ENCODE results near the gene CLEC2B.

CLEC2B gene

GRCh38 chr12:9869307-9870161 is at the start of gene CLEC2B:
Gene CLEC2B (minus strand): TSS chr12:9869354.
- peak within 1 kb of the TSS; percentile 55 for H3K27ac ChIP-seq
- peak; percentile 47 for DNase-seq

GRCh38 chr12:9911708-9912107 is 42.6 kb upstream of the CLEC2B start:
- DNase-seq = no peak
- no peak for TF ChIP-seq CTCF (IDR thresholded peaks at IDR 0.05; ENCODE audit: low read depth, low read length, missing control alignments)
- in situ Hi-C loops (cut with HindIII; ENCODE audit: low pct_ligation_motif_present, low sequenced_read_pairs) = no loop called here
- Histone ChIP-seq H3K4me3 (ENCODE audit: low read depth, low read length) (no peak overlapping the region), H3K27ac (no peak overlapping the region), H3K27me3 (replicated peaks) (no peaks in the 10 kb centered on the region), H3K36me3 (replicated peaks) (no peaks in the 10 kb centered on the region)

More at GRCh38 chr12:9869307-9870161, at the start of gene CLEC2B:
- no peaks in the 10 kb centered on the region for H3K36me3 ChIP-seq (replicated peaks)
- H3K27me3 ChIP-seq (replicated peaks) = no peaks in the 10 kb centered on the region
- TF ChIP-seq CTCF (IDR thresholded peaks at IDR 0.05; ENCODE audit: low read depth, low read length, missing control alignments) = no peak
- in situ Hi-C loops (cut with HindIII; ENCODE audit: low pct_ligation_motif_present, low sequenced_read_pairs) = no loop called here
- peak within 1 kb of the TSS; percentile 47 for H3K4me3 ChIP-seq (ENCODE audit: low read depth, low read length)

GRCh38 chr12:9910716-9911421 is 41.7 kb upstream of the CLEC2B start:
- DNase-seq = no peak
- Histone ChIP-seq H3K36me3 (replicated peaks) (no peaks in the 10 kb centered on the region), H3K4me3 (ENCODE audit: low read depth, low read length) (no peak overlapping the region), H3K27ac (no peak overlapping the region), H3K27me3 (replicated peaks) (no peaks in the 10 kb centered on the region)
- no peak for TF ChIP-seq CTCF (IDR thresholded peaks at IDR 0.05; ENCODE audit: low read depth, low read length, missing control alignments)
- in situ Hi-C loops (cut with HindIII; ENCODE audit: low pct_ligation_motif_present, low sequenced_read_pairs) = no loop called here

GRCh38 chr12:9909724-9910123 is 40.6 kb upstream of the CLEC2B start:
- in situ Hi-C loops (cut with HindIII; ENCODE audit: low pct_ligation_motif_present, low sequenced_read_pairs) = no loop called here
- no peaks in the 10 kb centered on the region for H3K27me3 ChIP-seq (replicated peaks)
- no peaks in the 10 kb centered on the region for H3K36me3 ChIP-seq (replicated peaks)
- TF ChIP-seq CTCF (IDR thresholded peaks at IDR 0.05; ENCODE audit: low read depth, low read length, missing control alignments) = no peak
- no peak overlapping the region for H3K27ac ChIP-seq
- DNase-seq = no peak
- H3K4me3 ChIP-seq (ENCODE audit: low read depth, low read length) = no peak overlapping the region

- no peaks in the 10 kb centered on the region for H3K27me3 ChIP-seq (replicated peaks)
- no peaks in the 10 kb centered on the region for H3K36me3 ChIP-seq (replicated peaks)
- no peak for TF ChIP-seq CTCF (IDR thresholded peaks at IDR 0.05; ENCODE audit: low read depth, low read length, missing control alignments)
- no peak for DNase-seq
- no peak overlapping the region for H3K27ac ChIP-seq
- in situ Hi-C loops (cut with HindIII; ENCODE audit: low pct_ligation_motif_present, low sequenced_read_pairs) = no loop called here
- no peak overlapping the region for H3K4me3 ChIP-seq (ENCODE audit: low read depth, low read length)
Measured at GRCh38 chr12:9908350-9908749, 39.2 kb upstream of the CLEC2B start.
